IMR-90 (cell line): ENCODE measurements around the gene ALK. TPM values are rescaled to one million over a fixed set of nuclear protein-coding genes. Genes with fewer than 3 reads are reported as not detected.

Experiments used
- ATAC-seq: fragments of 200-7000 bp; cut with Tn5 transposase; 2 replicates; pipeline ENCODE4 v1.9.1; 2020; ENCODE audit warnings: low read depth, mild to moderate bottlenecking, moderate library complexity
- BruUV-seq: library from RNA; stranded (reverse); fragments of 400-500 nt; replicated peaks from 2 replicates; lab custom pipeline; 2021; lab: Mats Ljungman, UMichigan
- CTCF ChIA-PET: fragments of 300-600 bp; formaldehyde crosslinking; extraction: SDS; loops from one replicate; lab custom pipeline; 2021; ENCODE audit warnings: antibody characterized with exemption; lab: Yijun Ruan, JAX
- POLR2A ChIA-PET: fragments of 300-600 bp; sonication (Branson Sonifier 250); formaldehyde crosslinking; loops from one replicate; lab custom pipeline; 2022; ENCODE audit warnings: antibody characterized with exemption; ENCODE audit not compliant: unreplicated experiment; lab: Charles Lee
- DNase-seq: peaks from one replicate; pipeline ENCODE4 v3.0.0; 2013
- H2AFZ ChIP-seq: replicated peaks from 2 replicates; pipeline ENCODE3; 2013; ENCODE audit warnings: low read length, mild to moderate bottlenecking; ENCODE audit not compliant: poor library complexity
- H2AK5ac ChIP-seq: 2 replicates; pipeline ENCODE4 v1.6.1; 2013; ENCODE audit warnings: low read depth, low read length, inconsistent platforms
- H2AK9ac ChIP-seq: replicated peaks from 2 replicates; pipeline ENCODE3; 2013; ENCODE audit warnings: mild to moderate bottlenecking, low read depth, low read length, moderate library complexity; ENCODE audit not compliant: poor library complexity
- H2BK120ac ChIP-seq: 2 replicates; pipeline ENCODE4 v1.6.1; 2013; ENCODE audit warnings: low read depth, low read length, inconsistent platforms
- H2BK15ac ChIP-seq: 3 replicates; pipeline ENCODE4 v1.6.1; 2013; ENCODE audit warnings: low read depth, low read length, inconsistent platforms
- H2BK20ac ChIP-seq: 2 replicates; pipeline ENCODE4 v1.6.1; 2013; ENCODE audit warnings: low read depth, mild to moderate bottlenecking, inconsistent platforms, low read length, moderate library complexity
- H2BK5ac ChIP-seq: 2 replicates; pipeline ENCODE4 v1.6.1; 2013; ENCODE audit warnings: mild to moderate bottlenecking, low read depth, low read length, inconsistent platforms; ENCODE audit not compliant: poor library complexity, severe bottlenecking
- H3K14ac ChIP-seq: replicated peaks from 2 replicates; pipeline ENCODE4 v1.6.1; 2013; ENCODE audit warnings: low read depth, low read length, inconsistent platforms
- H3K18ac ChIP-seq: 2 replicates; pipeline ENCODE4 v1.6.1; 2013; ENCODE audit warnings: low read depth, low read length, control low read depth
- H3K23ac ChIP-seq: 2 replicates; pipeline ENCODE4 v1.6.1; 2013; ENCODE audit warnings: low read depth, low read length, inconsistent platforms
- H3K27ac ChIP-seq: 2 replicates; pipeline ENCODE4 v1.5.1; 2013; ENCODE audit warnings: mild to moderate bottlenecking, control low read depth, low read length; ENCODE audit not compliant: insufficient read depth
- H3K27me3 ChIP-seq: 2 replicates; pipeline ENCODE4 v1.6.1; 2013; ENCODE audit warnings: low read length; ENCODE audit not compliant: control insufficient read depth, insufficient read depth
- H3K36me3 ChIP-seq: 2 replicates; pipeline ENCODE4 v1.6.1; 2013; ENCODE audit warnings: low read length, mixed read lengths; ENCODE audit not compliant: control insufficient read depth, insufficient read depth
- H3K4ac ChIP-seq: 2 replicates; pipeline ENCODE4 v1.6.1; 2013; ENCODE audit warnings: low read depth, low read length, inconsistent platforms
- H3K4me1 ChIP-seq: 2 replicates; pipeline ENCODE4 v1.6.1; 2013; ENCODE audit warnings: low read length, mixed read lengths; ENCODE audit not compliant: control insufficient read depth, insufficient read depth
- H3K4me2 ChIP-seq: 2 replicates; pipeline ENCODE4 v1.6.1; 2013; ENCODE audit warnings: low read depth, mild to moderate bottlenecking, control low read depth, low read length, moderate library complexity
- H3K4me3 ChIP-seq: 2 replicates; pipeline ENCODE4 v1.5.1; 2013; ENCODE audit warnings: low read depth, mild to moderate bottlenecking, control low read depth, low read length, moderate library complexity; ENCODE audit not compliant: insufficient read depth
- H3K56ac ChIP-seq: 2 replicates; pipeline ENCODE4 v1.6.1; 2013; ENCODE audit warnings: low read length, inconsistent platforms; ENCODE audit not compliant: insufficient read depth; ENCODE audit errors: extremely low read depth
- H3K79me1 ChIP-seq, 2 experiments: 2 replicates each; pipeline ENCODE4 v1.6.1; 2013; ENCODE audit warnings: low read length in 2 of 2, inconsistent platforms in 1 of 2, low read depth in 1 of 2
- H3K9ac ChIP-seq: 2 replicates; pipeline ENCODE4 v1.6.1; 2013; ENCODE audit warnings: low read depth, low read length, control low read depth
- H3K9me1 ChIP-seq: 2 replicates; pipeline ENCODE4 v1.6.1; 2013; ENCODE audit warnings: low read length, inconsistent platforms; ENCODE audit not compliant: insufficient read depth
- H3K9me3 ChIP-seq: 2 replicates; pipeline ENCODE4 v1.6.1; 2013; ENCODE audit warnings: low read length; ENCODE audit not compliant: control insufficient read depth, insufficient read depth
- H4K20me1 ChIP-seq: 2 replicates; pipeline ENCODE4 v1.6.1; 2013; ENCODE audit warnings: low read length, inconsistent platforms; ENCODE audit not compliant: insufficient read depth
- H4K5ac ChIP-seq: 2 replicates; pipeline ENCODE4 v1.6.1; 2013; ENCODE audit warnings: mild to moderate bottlenecking, low read depth, low read length, control low read depth
- H4K8ac ChIP-seq, 2 experiments: 2 replicates each; pipeline ENCODE4 v1.6.1; 2013; ENCODE audit warnings: low read depth in 2 of 2, low read length in 2 of 2, control low read depth in 1 of 2, inconsistent platforms in 1 of 2
- H4K91ac ChIP-seq: 2 replicates; pipeline ENCODE4 v1.6.1; 2013; ENCODE audit warnings: low read depth, low read length, inconsistent platforms; ENCODE audit not compliant: insufficient read depth
- MAFK ChIP-seq: IDR thresholded peaks from 2 replicates; pipeline ENCODE4 v1.6.1; 2012; ENCODE audit warnings: low read depth, low read length, improper control_type of control experiment
- NFE2L2 ChIP-seq: fragments of 150-350 bp; IDR thresholded peaks from 2 replicates; pipeline ENCODE4 v1.6.1; 2016; ENCODE audit warnings: low read depth, mild to moderate bottlenecking, low read length
- RAD21 ChIP-seq: IDR thresholded peaks from 2 replicates; pipeline ENCODE4 v1.6.1; 2012; ENCODE audit warnings: low read length, improper control_type of control experiment
- RFX5 ChIP-seq: IDR thresholded peaks from 2 replicates; pipeline ENCODE4 v1.8.0; 2012; ENCODE audit warnings: low read depth, mild to moderate bottlenecking, low read length, moderate library complexity
- WGBS, 2 experiments: methylation state at CpG; one replicate each; pipeline versions ENCODE4 v1.1.5 to v1.1.7; 2013; ENCODE audit warnings: missing lambda C conversion rate in 2 of 2; ENCODE audit not compliant: insufficient read length in 1 of 2; ENCODE audit errors: extremely low coverage in 2 of 2; 5-methylcytosine and 5-hydroxymethylcytosine counted together
- dilution Hi-C: fragments of 300-500 bp; cut with HindIII; formaldehyde crosslinking; loops from one replicate; pipeline ENCODE4 v1.14.3; 2018; ENCODE audit warnings: low sequenced_read_pairs; ENCODE audit not compliant: unreplicated experiment
- in situ Hi-C: fragments of 300-500 bp; cut with MboI; formaldehyde crosslinking; loops from 3 replicates; pipeline ENCODE4 v1.14.3; 2019; ENCODE audit warnings: low sequenced_read_pairs, inconsistent platforms, mixed read lengths
- intact Hi-C: fragments of 100-400 bp; cut with micrococcal nuclease; formaldehyde crosslinking; loops from 2 replicates; pipeline ENCODE4 v1.10.0; 2022
- polyA plus RNA-seq, 3 experiments: library from polyadenylated mRNA; depleted of rRNA; stranded (reverse); fragments of >200 nt; gene quantifications; 2 replicates each; pipeline ENCODE4 v1.2.3, GENCODE V29; 2012; ENCODE audit warnings: low replicate concordance in 1 of 3
- total RNA-seq: library from RNA; depleted of rRNA; stranded (reverse); fragments of >200 nt; gene quantifications from 2 replicates; pipeline ENCODE4 v1.2.3, GENCODE V29; 2012

The ALK gene
- total and polyA plus RNA-seq, 2 of the 4 experiments (the other 2 are of a cell fraction): not detected

DNA sequence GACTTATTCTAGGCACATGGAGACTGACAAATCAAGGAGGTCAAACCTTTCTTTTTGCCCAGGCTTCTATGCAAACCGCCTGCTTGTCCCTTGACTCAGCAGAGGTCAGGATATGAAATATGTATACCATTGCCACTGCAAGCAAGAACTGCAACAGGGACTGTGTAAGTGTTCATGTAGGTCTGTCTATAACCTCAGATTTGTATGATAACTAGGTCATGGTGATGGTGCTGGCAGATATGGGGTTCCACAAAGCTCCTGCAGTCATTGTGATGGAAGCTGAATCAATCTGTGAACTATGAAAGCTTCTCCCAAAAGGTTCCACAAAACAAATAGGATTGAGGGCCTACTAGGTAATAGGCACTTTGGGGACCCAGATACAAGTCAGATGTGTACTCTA is 489.9 kb downstream of the ALK start:
- BruUV-seq: no TSS peak
- H4K8ac ChIP-seq: no peak overlapping the region
- H2AFZ ChIP-seq: no peak overlapping the region
- H3K4me3 ChIP-seq: no peak overlapping the region
- TF ChIP-seq RFX5: no peak
- TF ChIP-seq RAD21: no peak
- no peak for TF ChIP-seq MAFK
- TF ChIP-seq NFE2L2: no peak
- intact Hi-C loops (no loop called here), dilution Hi-C loops (no loop called here), in situ Hi-C loops (no loop called here)
- no peaks in the 10 kb centered on the region for H3K9me1 ChIP-seq
- H4K91ac ChIP-seq: no peak overlapping the region
- no peaks in the 10 kb centered on the region for H3K79me1 ChIP-seq
- no peaks in the 10 kb centered on the region for H3K4me1 ChIP-seq
- no peaks in the 10 kb centered on the region for H3K9me3 ChIP-seq
- H3K27ac ChIP-seq: no peak overlapping the region
- H3K14ac ChIP-seq: no peak overlapping the region
- H4K20me1 ChIP-seq: no peaks in the 10 kb centered on the region
- CTCF ChIA-PET: interaction anchor here (0.6 kb wide), 1 partner anchor 8 kb away, joined by 4 read pairs; no protein-coding TSS in a partner anchor
- H3K4me2 ChIP-seq: no peak overlapping the region
- H3K18ac ChIP-seq: no peak overlapping the region
- H2BK120ac ChIP-seq: no peak overlapping the region
- no peak overlapping the region for H2AK9ac ChIP-seq
- POLR2A ChIA-PET: no interaction called here
- H3K23ac ChIP-seq: no peak overlapping the region
- DNase-seq (no peak), ATAC-seq (no peak)
- no peak overlapping the region for H3K9ac ChIP-seq
- H3K4ac ChIP-seq: no peak overlapping the region
- H2BK15ac ChIP-seq: no peak overlapping the region
- H4K5ac ChIP-seq: no peak overlapping the region
- no peak overlapping the region for H2BK20ac ChIP-seq
- peaks cover 2% of the 10 kb centered on the region; the same call in 1 of the 2 replicates for H3K27me3 ChIP-seq
- WGBS, 2 experiments: no CpG with 5 or more reads among the region's 1 CpG
- H2BK5ac ChIP-seq: no peak overlapping the region
- no peaks in the 10 kb centered on the region for H3K36me3 ChIP-seq
- no peak overlapping the region for H2AK5ac ChIP-seq
- H3K56ac ChIP-seq: no peak overlapping the region
